DND-41 (cell line): ENCODE data around the gene ALDH9A1.

ENCODE experiments used
- EZH2 ChIP-seq: IDR thresholded peaks from 3 replicates; pipeline ENCODE4 v1.6.1; 2012; ENCODE audit warnings: borderline replicate concordance, low read depth, mild to moderate bottlenecking, moderate library complexity, low read length, inconsistent platforms; ENCODE audit not compliant: severe bottlenecking
- TF ChIP-seq, protein P1 (sequence below): IDR thresholded peaks from 2 replicates; pipeline ENCODE4 v1.5.1; 2012; ENCODE audit warnings: borderline replicate concordance, low read length, moderate library complexity, mild to moderate bottlenecking; ENCODE audit not compliant: poor library complexity, severe bottlenecking; ENCODE audit errors: extremely low read depth

DNA sequence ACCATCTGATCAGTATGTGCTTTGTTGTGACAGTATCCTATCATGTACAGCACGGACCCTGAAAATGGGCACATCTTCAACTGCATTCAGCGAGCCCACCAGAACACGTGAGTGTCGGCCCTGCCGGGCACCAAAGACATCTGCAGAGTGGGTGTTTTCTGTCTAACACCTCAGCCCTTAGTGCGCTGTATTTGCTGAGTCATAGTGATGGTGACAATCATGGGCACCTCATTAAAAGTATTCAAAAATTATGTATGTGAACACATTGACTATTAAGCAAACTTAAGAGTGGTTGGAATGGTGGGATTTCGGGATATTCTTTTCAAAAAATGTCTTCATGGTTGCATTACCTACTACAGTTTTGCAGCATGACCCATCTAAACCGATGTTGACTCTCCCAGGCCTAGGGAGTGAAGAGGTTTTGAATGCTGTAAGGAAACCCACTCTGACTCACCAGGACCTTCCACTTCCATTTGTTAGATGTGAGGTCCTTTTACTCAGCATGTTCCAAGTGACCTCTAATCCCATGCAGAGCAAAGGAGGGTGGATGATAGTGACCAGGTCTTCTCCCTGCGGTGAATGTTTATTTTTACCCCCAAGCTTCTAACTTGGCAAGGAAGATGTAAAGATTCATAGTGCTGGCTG lies 47.3 kb downstream of the ALDH9A1 start:
- TF ChIP-seq, protein P1, sequence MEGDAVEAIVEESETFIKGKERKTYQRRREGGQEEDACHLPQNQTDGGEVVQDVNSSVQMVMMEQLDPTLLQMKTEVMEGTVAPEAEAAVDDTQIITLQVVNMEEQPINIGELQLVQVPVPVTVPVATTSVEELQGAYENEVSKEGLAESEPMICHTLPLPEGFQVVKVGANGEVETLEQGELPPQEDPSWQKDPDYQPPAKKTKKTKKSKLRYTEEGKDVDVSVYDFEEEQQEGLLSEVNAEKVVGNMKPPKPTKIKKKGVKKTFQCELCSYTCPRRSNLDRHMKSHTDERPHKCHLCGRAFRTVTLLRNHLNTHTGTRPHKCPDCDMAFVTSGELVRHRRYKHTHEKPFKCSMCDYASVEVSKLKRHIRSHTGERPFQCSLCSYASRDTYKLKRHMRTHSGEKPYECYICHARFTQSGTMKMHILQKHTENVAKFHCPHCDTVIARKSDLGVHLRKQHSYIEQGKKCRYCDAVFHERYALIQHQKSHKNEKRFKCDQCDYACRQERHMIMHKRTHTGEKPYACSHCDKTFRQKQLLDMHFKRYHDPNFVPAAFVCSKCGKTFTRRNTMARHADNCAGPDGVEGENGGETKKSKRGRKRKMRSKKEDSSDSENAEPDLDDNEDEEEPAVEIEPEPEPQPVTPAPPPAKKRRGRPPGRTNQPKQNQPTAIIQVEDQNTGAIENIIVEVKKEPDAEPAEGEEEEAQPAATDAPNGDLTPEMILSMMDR = no peak
- no peak for TF ChIP-seq EZH2
